Pancreas (tissue), 10 donors: Measurements from ENCODE around the gene VSTM1. TPM values are rescaled to one million over a fixed set of nuclear protein-coding genes. Genes with fewer than 3 reads are reported as not detected.

Experiments
- ATAC-seq, 4 donors: fragments of 200-7000 bp; cut with Tn5 transposase; one replicate each; pipeline versions ENCODE4 v1.8.0 to v1.9.1; 2020; ENCODE audit warnings: mild to moderate bottlenecking in 4 of 4, moderate library complexity in 4 of 4
- DNase-seq, 6 donors: peaks; one replicate each; pipeline ENCODE4 v3.0.0-alpha.2; 2020
- FAIRE-seq: peaks from 2 replicates; lab custom pipeline; 2012; peaks lifted over from hg19 to GRCh38; lab: Jason Lieb, UNC
- H3K27ac ChIP-seq, 4 donors: fragments of 200-600 bp; sonication (generic); 1 replicate in 3 of 4; 2 replicates in 1 of 4; pipeline versions ENCODE4 v1.5.0 to v1.8.0; 2020
- H3K27me3 ChIP-seq, 4 donors: fragments of 200-600 bp; one replicate each; pipeline ENCODE4 v1.8.0; 2021
- H3K36me3 ChIP-seq, 3 donors: fragments of 200-600 bp; sonication (generic) in 1 of 3; one replicate each; pipeline versions ENCODE4 v1.5.0 to v1.8.0; 2020 to 2021
- H3K4me1 ChIP-seq, 3 donors: fragments of 200-600 bp; one replicate each; pipeline ENCODE4 v1.8.0; 2021
- H3K4me3 ChIP-seq, 4 donors: fragments of 200-600 bp; sonication (generic) in 2 of 4; one replicate each; pipeline versions ENCODE4 v1.5.0 to v1.8.0; 2020 to 2021
- H3K9me3 ChIP-seq, 4 donors: fragments of 200-600 bp; one replicate each; pipeline ENCODE4 v1.8.0; 2021
- WGBS, 2 donors: extraction: QIAGEN DNeasy Blood & Tissue Kit; methylation state at CpG; one replicate each; pipeline ENCODE4 v1.1.7; 2013; 5-methylcytosine and 5-hydroxymethylcytosine counted together
- intact Hi-C, 3 donors: fragments of 100-400 bp; cut with DNase I; formaldehyde crosslinking; loops; one replicate each; pipeline versions ENCODE4 v1.11.1 to v1.14.2; 2022
- polyA plus RNA-seq, 2 donors: library from polyadenylated mRNA; stranded (reverse); fragments of 200-250 nt; gene quantifications; one replicate each; pipeline ENCODE4 v1.2.3, GENCODE V29; 2013
- total RNA-seq, 6 donors: library from RNA; stranded (reverse); fragmentation: NEBNext Ultra II Directional in 4 of 6; extraction: Animal tissue kit (Norgen Biotek cat#: 25700) in 4 of 6; gene quantifications; one replicate each; pipeline versions ENCODE4 v1.2.1 to v1.2.4, GENCODE V29; 2021 to 2023
- TF ChIP-seq, protein P1 (sequence below), 4 donors: fragments of 200-600 bp; sonication (generic) in 3 of 4; IDR thresholded peaks; one replicate each; pipeline versions ENCODE4 v1.5.0 to v1.8.0; 2021; ENCODE audit warnings: antibody characterized with exemption in 4 of 4
- donor health status: healthy with polysubstance abuse.
- donor health status: DM: no; HTN: no; CAD: no; lungs with moderate emphysema.
- donor health status: DM: no; HTN: no; CAD: no.
- donor health status: control.
- donor health status: control.
- donor health status: Bipolar disorder and iron deficiency.
- donor health status: DM: yes; HTN: yes; CAD: no.
- donor health status: DM: no; HTN: no; CAD: no.
- donor health status: DM: no; HTN: no; CAD: no.
- donor health status: DM: yes; HTN: yes; CAD: no.

Gene VSTM1
- total and polyA plus RNA-seq, 8 donors: not detected

DNA sequence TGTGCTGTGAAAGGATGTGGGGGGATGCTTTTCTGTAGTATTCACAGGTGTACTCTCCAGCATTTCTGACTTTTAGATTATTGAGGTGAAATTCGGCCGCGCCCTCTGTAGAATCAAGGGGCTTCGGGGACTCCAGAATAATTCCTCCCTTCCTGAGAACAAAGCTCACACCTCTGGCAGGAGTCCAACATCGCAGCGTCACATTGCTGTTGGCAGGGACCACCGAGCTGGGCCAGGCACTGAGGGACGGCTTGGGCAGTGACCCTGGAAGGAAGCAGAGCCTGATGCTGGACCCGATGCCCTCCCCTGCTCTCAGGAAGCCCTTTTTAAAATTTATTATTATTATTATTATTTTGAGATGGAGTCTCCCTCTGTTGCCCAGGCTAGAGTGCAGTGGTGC, 11.2 kb upstream of the VSTM1 start:
- intact Hi-C loops: no loop called here
- ATAC-seq (no peak), FAIRE-seq (no peak), DNase-seq (no peak)
- H3K27me3 ChIP-seq: no peaks in the 10 kb centered on the region
- TF ChIP-seq, protein P1, sequence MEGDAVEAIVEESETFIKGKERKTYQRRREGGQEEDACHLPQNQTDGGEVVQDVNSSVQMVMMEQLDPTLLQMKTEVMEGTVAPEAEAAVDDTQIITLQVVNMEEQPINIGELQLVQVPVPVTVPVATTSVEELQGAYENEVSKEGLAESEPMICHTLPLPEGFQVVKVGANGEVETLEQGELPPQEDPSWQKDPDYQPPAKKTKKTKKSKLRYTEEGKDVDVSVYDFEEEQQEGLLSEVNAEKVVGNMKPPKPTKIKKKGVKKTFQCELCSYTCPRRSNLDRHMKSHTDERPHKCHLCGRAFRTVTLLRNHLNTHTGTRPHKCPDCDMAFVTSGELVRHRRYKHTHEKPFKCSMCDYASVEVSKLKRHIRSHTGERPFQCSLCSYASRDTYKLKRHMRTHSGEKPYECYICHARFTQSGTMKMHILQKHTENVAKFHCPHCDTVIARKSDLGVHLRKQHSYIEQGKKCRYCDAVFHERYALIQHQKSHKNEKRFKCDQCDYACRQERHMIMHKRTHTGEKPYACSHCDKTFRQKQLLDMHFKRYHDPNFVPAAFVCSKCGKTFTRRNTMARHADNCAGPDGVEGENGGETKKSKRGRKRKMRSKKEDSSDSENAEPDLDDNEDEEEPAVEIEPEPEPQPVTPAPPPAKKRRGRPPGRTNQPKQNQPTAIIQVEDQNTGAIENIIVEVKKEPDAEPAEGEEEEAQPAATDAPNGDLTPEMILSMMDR (IDR thresholded peaks at IDR 0.05): no peak
- no peaks in the 10 kb centered on the region for H3K4me1 ChIP-seq
- no peak overlapping the region for H3K4me3 ChIP-seq
- no peaks in the 10 kb centered on the region for H3K36me3 ChIP-seq
- H3K27ac ChIP-seq: no peak overlapping the region
- no peaks in the 10 kb centered on the region for H3K9me3 ChIP-seq
- WGBS, 2 donors: 61 to 71% methylated on average over 9 of the region's 9 CpGs

DNA sequence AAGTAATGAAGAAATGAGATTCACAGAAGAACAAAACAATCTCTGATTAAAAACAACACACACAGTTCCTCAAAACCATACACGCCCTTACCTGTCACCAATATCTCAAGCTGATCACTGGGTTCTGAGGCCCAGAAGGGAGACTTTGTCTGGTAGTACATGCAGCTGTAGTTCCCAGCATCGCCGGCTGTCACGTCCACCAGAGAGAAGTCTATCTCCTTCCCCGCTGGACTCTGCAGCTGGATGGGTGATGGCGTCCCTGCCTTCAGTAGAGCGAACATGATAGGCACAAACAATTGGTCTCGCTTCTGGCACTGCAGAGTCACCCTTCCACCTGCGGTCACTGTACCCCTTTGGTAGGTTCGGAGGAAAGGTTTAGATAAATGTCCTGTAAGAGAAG, 10.1 kb upstream of the VSTM1 start:
- H3K4me1 ChIP-seq: no peaks in the 10 kb centered on the region
- FAIRE-seq (no peak), DNase-seq (no peak), ATAC-seq (no peak)
- TF ChIP-seq, protein P1 (IDR thresholded peaks at IDR 0.05): no peak
- no peaks in the 10 kb centered on the region for H3K9me3 ChIP-seq
- H3K27ac ChIP-seq: no peak overlapping the region
- intact Hi-C loops: no loop called here
- no peaks in the 10 kb centered on the region for H3K36me3 ChIP-seq
- no peak overlapping the region for H3K4me3 ChIP-seq
- WGBS, 2 donors: 69 to 83% methylated on average over 10 of the region's 10 CpGs
- H3K27me3 ChIP-seq: no peaks in the 10 kb centered on the region

DNA sequence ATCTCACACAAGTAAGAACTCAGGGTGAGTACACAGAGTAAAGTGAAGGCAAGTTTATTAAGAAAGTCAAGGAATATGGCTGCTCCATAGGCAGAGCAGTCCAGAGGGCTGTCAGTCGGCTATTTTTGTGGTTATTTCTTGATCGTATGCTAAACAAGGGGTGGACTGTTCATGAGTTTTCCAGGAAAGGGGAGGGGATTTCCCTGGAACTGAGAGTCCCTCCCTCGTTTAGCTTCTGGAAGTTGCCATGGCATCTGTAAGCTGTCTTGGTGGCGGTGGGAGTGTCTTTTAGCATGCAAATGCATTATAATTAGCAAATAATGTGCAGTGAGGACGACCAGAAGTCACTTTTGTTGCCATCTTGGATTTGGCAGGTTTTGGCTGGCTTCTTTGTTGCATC, 5.8 kb upstream of the VSTM1 start:
- no peak overlapping the region for H3K4me3 ChIP-seq
- TF ChIP-seq, protein P1 (IDR thresholded peaks at IDR 0.05): no peak
- ATAC-seq (no peak), FAIRE-seq (no peak), DNase-seq (no peak)
- H3K4me1 ChIP-seq: no peaks in the 10 kb centered on the region
- no peak overlapping the region for H3K27ac ChIP-seq
- no peaks in the 10 kb centered on the region for H3K9me3 ChIP-seq
- peaks cover 0 to 5% (median 0%) of the 10 kb centered on the region in 4 donors for H3K27me3 ChIP-seq
- 45 to 53% methylated on average over 5 of the region's 5 CpGs for WGBS, 2 donors
- intact Hi-C loops: no loop called here
- no peaks in the 10 kb centered on the region for H3K36me3 ChIP-seq

DNA sequence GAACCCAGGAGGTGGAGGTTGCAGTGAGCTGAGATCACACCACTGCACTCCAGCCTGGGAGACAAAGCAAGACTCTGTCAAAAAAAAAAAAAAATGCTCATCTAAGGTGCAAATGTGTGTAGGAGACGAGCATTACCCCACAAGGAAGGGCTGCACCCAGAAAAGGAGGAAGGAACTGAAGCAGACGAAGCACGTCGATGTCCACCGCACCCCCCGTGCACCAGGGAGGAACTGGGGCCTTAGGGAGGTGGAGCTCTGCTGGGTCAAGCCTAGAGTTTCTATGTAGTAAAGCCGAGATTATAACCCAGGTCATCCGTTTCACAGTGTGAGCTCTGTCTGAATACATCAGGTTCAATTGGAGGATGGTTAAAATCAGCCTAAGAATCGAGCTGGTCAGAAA, 1.1 kb downstream of the VSTM1 start:
- TF ChIP-seq, protein P1 (IDR thresholded peaks at IDR 0.05): no peak
- H3K27ac ChIP-seq: no peak overlapping the region
- ATAC-seq (peak in 1 of 4 donors; percentile 36), DNase-seq (no peak), FAIRE-seq (no peak)
- no peaks in the 10 kb centered on the region for H3K9me3 ChIP-seq
- H3K4me1 ChIP-seq: no peaks in the 10 kb centered on the region
- 50 to 56% methylated on average over 9 of the region's 9 CpGs for WGBS, 2 donors
- H3K27me3 ChIP-seq: peaks cover 0 to 5% (median 0%) of the 10 kb centered on the region in 4 donors
- no peaks in the 10 kb centered on the region for H3K36me3 ChIP-seq
- intact Hi-C loops: no loop called here
- no peak overlapping the region for H3K4me3 ChIP-seq

DNA sequence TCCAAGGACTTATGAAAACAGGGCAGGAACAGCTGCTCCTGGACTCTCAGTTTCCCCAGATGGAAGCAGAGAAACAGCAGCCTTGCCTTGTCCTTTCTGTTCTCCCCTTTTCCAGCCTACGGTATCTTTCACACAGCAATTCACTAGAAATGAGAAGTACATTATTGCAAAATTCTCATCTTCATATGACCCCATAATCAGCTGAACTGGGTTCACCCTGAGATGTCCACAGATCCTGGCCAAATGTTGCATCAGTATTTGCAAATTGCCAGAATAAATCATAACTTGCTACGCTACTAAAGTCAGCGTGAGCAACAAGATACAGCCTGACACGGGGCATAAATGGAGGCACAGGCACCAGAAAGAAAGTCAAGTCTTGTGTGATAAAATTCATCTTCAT, 16.1 kb downstream of the VSTM1 start:
- ATAC-seq (no peak), DNase-seq (no peak), FAIRE-seq (no peak)
- TF ChIP-seq, protein P1 (IDR thresholded peaks at IDR 0.05): no peak
- Histone ChIP-seq H3K9me3 (no peaks in the 10 kb centered on the region), H3K4me1 (no peaks in the 10 kb centered on the region), H3K36me3 (no peaks in the 10 kb centered on the region), H3K27ac (no peak overlapping the region), H3K4me3 (no peak overlapping the region), H3K27me3 (no peaks in the 10 kb centered on the region)
- 58 to 67% methylated on average over 4 of the region's 4 CpGs for whole genome bisulfite sequencing, 2 donors
- intact Hi-C loops: no loop called here
